ENCODE measurements around the gene MSH5.

- TF ChIP-seq CTCF (conservative IDR thresholded peaks at IDR 0.05; ENCODE audit: low read depth in 2 of 2) (no peak), CREB1 (CRISPR knock-in tag; IDR thresholded peaks at IDR 0.05; ENCODE audit: low read depth) (no peak), STAT1 (IDR thresholded peaks at IDR 0.05; ENCODE audit: unreplicated experiment) (no peak), EZH2 (IDR thresholded peaks at IDR 0.05; ENCODE audit: low read depth, unreplicated experiment) (no peak), NANOG (IDR thresholded peaks at IDR 0.05; ENCODE audit: borderline replicate concordance) (no peak)
Observed at GRCh38 chr6:31708224-31708623, 31.6 kb upstream of the MSH5 start.
